ENCODE results near the gene PM20D2.

- TF ChIP-seq CTCF (IDR thresholded peaks at IDR 0.05) = no peak
- TF ChIP-seq POLR2A (IDR thresholded peaks at IDR 0.05) = no peak
- TF ChIP-seq EP300 (IDR thresholded peaks at IDR 0.05) = no peak
Observed at GRCh38 chr6:89111933-89112332, 33.9 kb upstream of the PM20D2 start.
